ENCODE results near the gene APEH. TPM values are rescaled to one million over a fixed set of nuclear protein-coding genes. Genes with fewer than 3 reads are reported as not detected.

APEH gene
- total and polyA plus RNA-seq, 9 of the 15 experiments (the other 6 are each of a cell fraction or from before 2014, with no cell fraction given) = 70.9 to 177 (median 117) TPM

GRCh38 chr3:49673715-49674496, at the start of gene APEH (continued):
- TF ChIP-seq, protein P1, sequence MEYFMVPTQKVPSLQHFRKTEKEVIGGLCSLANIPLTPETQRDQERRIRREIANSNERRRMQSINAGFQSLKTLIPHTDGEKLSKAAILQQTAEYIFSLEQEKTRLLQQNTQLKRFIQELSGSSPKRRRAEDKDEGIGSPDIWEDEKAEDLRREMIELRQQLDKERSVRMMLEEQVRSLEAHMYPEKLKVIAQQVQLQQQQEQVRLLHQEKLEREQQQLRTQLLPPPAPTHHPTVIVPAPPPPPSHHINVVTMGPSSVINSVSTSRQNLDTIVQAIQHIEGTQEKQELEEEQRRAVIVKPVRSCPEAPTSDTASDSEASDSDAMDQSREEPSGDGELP (CRISPR knock-in tag; IDR thresholded peaks at IDR 0.05; ENCODE audit: borderline replicate concordance) = peak; percentile 63
- TF ChIP-seq ZFPM2 (CRISPR knock-in tag; IDR thresholded peaks at IDR 0.05) (no peak), SPI1 (IDR thresholded peaks at IDR 0.05; ENCODE audit: borderline replicate concordance, low read depth, low read length) (0 out of 2 replicates have a peak, but pooled peaks have one; percentile 0), CREBBP (IDR thresholded peaks at IDR 0.05; ENCODE audit: low read depth, low read length) (no peak), MCM3 (IDR thresholded peaks at IDR 0.05) (no peak), DDX20 (tag; IDR thresholded peaks at IDR 0.05; ENCODE audit: low read depth) (no peak), ZNF212 (CRISPR knock-in tag; IDR thresholded peaks at IDR 0.05) (no peak), RB1 (IDR thresholded peaks at IDR 0.05; ENCODE audit: low read depth) (peak; percentile 46; the same call in 1 of the 2 replicates), ZNF592 (IDR thresholded peaks at IDR 0.05) (no peak), ZFX (CRISPR knock-in tag; IDR thresholded peaks at IDR 0.05) (peak; percentile 86), SETDB1 (IDR thresholded peaks at IDR 0.05; ENCODE audit: low read length) (no peak), GABPB1 (CRISPR knock-in tag; IDR thresholded peaks at IDR 0.05) (peak; percentile 96), ZNF707 (CRISPR knock-in tag; conservative IDR thresholded peaks at IDR 0.05) (no peak), PKNOX1 (IDR thresholded peaks at IDR 0.05) (peak; percentile 89), ILK (tag; IDR thresholded peaks at IDR 0.05; ENCODE audit: borderline replicate concordance, low read depth) (no peak), ZSCAN32 (CRISPR knock-in tag; IDR thresholded peaks at IDR 0.05) (no peak), MEF2A (IDR thresholded peaks at IDR 0.05; ENCODE audit: control insufficient read depth, low read depth, low read length) (no peak), SAFB2 (IDR thresholded peaks at IDR 0.05; ENCODE audit: borderline replicate concordance, low read depth, low read length, severe bottlenecking) (no peak), CXXC5 (CRISPR knock-in tag; IDR thresholded peaks at IDR 0.05) (peak; percentile 57), CCNT2 (IDR thresholded peaks at IDR 0.05; ENCODE audit: borderline replicate concordance, extremely low read depth, insufficient read length, low read depth, low read length) (peak; percentile 41), POLR3G (IDR thresholded peaks at IDR 0.05; ENCODE audit: extremely low read depth, insufficient read length, insufficient replicate concordance) (no peak)
- TF ChIP-seq, protein P2, sequence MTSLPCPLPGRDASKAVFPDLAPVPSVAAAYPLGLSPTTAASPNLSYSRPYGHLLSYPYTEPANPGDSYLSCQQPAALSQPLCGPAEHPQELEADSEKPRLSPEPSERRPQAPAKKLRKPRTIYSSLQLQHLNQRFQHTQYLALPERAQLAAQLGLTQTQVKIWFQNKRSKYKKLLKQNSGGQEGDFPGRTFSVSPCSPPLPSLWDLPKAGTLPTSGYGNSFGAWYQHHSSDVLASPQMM (CRISPR knock-in tag; IDR thresholded peaks at IDR 0.05) = no peak
